PC-3 (cell line): ENCODE measurements around the gene CEP152. TPM values are rescaled to one million over a fixed set of nuclear protein-coding genes. Genes with fewer than 3 reads are reported as not detected.

Experiments used
- ATAC-seq: fragments of 200-7000 bp; cut with Tn5 transposase; 2 replicates; pipeline ENCODE4 v1.9.1; 2020; ENCODE audit warnings: mild to moderate bottlenecking, moderate library complexity
- BruUV-seq: library from RNA; stranded (reverse); fragments of 400-500 nt; replicated peaks from 2 replicates; lab custom pipeline; 2021; lab: Mats Ljungman, UMichigan
- CTCF ChIA-PET: fragments of 300-600 bp; sonication (Branson Sonifier 250); formaldehyde crosslinking; loops from one replicate; lab custom pipeline; 2022; ENCODE audit warnings: antibody characterized with exemption; lab: Charles Lee
- POLR2A ChIA-PET: fragments of 300-600 bp; sonication (Branson Sonifier 250); formaldehyde crosslinking; loops from one replicate; lab custom pipeline; 2022; ENCODE audit warnings: antibody characterized with exemption; ENCODE audit not compliant: unreplicated experiment; lab: Charles Lee
- DNase-seq: peaks from one replicate; pipeline ENCODE4 v3.0.0-alpha.2; 2015
- H2AFZ ChIP-seq: fragments of 300-600 bp; sonication (generic); 2 replicates; pipeline ENCODE4 v1.6.0; 2016; ENCODE audit warnings: antibody characterized with exemption, low read length
- H3F3A ChIP-seq: fragments of 300-600 bp; sonication (generic); one replicate; pipeline ENCODE4 v1.6.0; 2017; ENCODE audit warnings: antibody characterized with exemption, low read length, control low read depth, mild to moderate bottlenecking; ENCODE audit not compliant: unreplicated experiment
- H3K27ac ChIP-seq: fragments of 300-600 bp; sonication (generic); 2 replicates; pipeline ENCODE4 v1.5.1; 2016; ENCODE audit warnings: mild to moderate bottlenecking, low read length
- H3K27me3 ChIP-seq: fragments of 300-600 bp; sonication (generic); 2 replicates; pipeline ENCODE4 v1.6.1; 2016; ENCODE audit warnings: low read length, mixed read lengths
- H3K36me3 ChIP-seq: fragments of 300-600 bp; sonication (generic); 2 replicates; pipeline ENCODE4 v1.6.1; 2016; ENCODE audit warnings: low read depth, mixed run types, low read length, mixed read lengths
- H3K4me1 ChIP-seq: fragments of 300-600 bp; sonication (generic); 2 replicates; pipeline ENCODE4 v1.5.1; 2016; ENCODE audit warnings: low read length; ENCODE audit not compliant: insufficient read depth
- H3K4me2 ChIP-seq: fragments of 300-600 bp; sonication (generic); 2 replicates; pipeline ENCODE4 v1.6.0; 2016; ENCODE audit warnings: low read length
- H3K4me3 ChIP-seq: fragments of 300-600 bp; sonication (generic); 2 replicates; pipeline ENCODE4 v1.5.1; 2016; ENCODE audit warnings: mild to moderate bottlenecking, low read length, mixed read lengths
- H3K79me2 ChIP-seq: fragments of 300-600 bp; sonication (generic); 2 replicates; pipeline ENCODE4 v1.6.1; 2017; ENCODE audit warnings: low read length, mixed read lengths
- H3K9ac ChIP-seq: fragments of 300-600 bp; sonication (generic); 2 replicates; pipeline ENCODE4 v1.6.0; 2016; ENCODE audit warnings: mild to moderate bottlenecking, low read length
- H3K9me2 ChIP-seq: fragments of 300-600 bp; sonication (generic); replicated peaks from 2 replicates; pipeline ENCODE4 v1.6.1; 2016; ENCODE audit warnings: mixed run types, low read length, mixed read lengths
- H3K9me3 ChIP-seq: fragments of 300-600 bp; sonication (generic); 2 replicates; pipeline ENCODE4 v1.6.1; 2016; ENCODE audit warnings: low read length, mixed read lengths
- H4K20me1 ChIP-seq: fragments of 300-600 bp; sonication (generic); 2 replicates; pipeline ENCODE4 v1.6.1; 2016; ENCODE audit warnings: low read length, mixed read lengths
- EZH2 ChIP-seq: fragments of 300-600 bp; sonication (generic); IDR thresholded peaks from one replicate; pipeline ENCODE4 v1.6.1; 2017; ENCODE audit warnings: antibody characterized with exemption, mild to moderate bottlenecking, low read length; ENCODE audit not compliant: unreplicated experiment
- EZH2phosphoT487 ChIP-seq: fragments of 300-600 bp; sonication (generic); IDR thresholded peaks from 2 replicates; pipeline ENCODE4 v1.6.1; 2018; ENCODE audit warnings: mild to moderate bottlenecking, antibody characterized with exemption, low read length, borderline replicate concordance
- intact Hi-C: fragments of 100-400 bp; cut with micrococcal nuclease; formaldehyde crosslinking; loops from 2 replicates; pipeline ENCODE4 v1.9.0; 2023
- total RNA-seq: library from RNA; depleted of rRNA; stranded (reverse); fragments of >200 nt; gene quantifications from 2 replicates; pipeline ENCODE4 v1.2.3, GENCODE V29; 2014
- TF ChIP-seq, protein P1 (sequence below): fragments of 300-600 bp; sonication (generic); conservative IDR thresholded peaks from 2 replicates; pipeline ENCODE4 v1.5.1; 2017; ENCODE audit warnings: antibody characterized with exemption, low read depth, mild to moderate bottlenecking, low read length

The CEP152 gene
- total RNA-seq, 1 experiment from 2014 or later: 7.5 TPM

DNA sequence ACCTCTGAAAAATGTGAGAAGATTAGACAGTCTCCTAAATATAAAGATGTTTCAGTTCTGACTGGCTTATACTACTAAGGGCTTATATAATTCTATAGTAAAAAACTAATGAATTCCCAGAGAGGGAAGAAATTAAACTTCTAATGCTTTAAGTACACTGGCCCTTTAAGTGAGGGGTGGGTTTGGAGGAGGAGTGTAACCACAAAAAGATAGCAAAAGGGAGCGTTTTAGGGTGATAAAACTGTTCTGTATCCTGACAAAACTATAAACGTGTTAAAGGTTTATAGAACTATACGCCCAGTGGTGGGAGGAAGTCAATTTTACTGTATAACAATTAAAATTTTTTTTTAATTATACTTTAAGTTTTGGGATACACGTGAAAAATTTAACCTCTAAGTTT, 45.8 kb downstream of the CEP152 start:
- ATAC-seq: no peak
- CTCF ChIA-PET: no interaction called here
- Histone ChIP-seq H2AFZ (no peak overlapping the region), H3K9me3 (no peaks in the 10 kb centered on the region), H3K4me1 (0 out of 2 replicates have a peak, but pooled peaks cover 3% of the 10 kb centered on the region), H3K36me3 (peaks cover 23% of the 10 kb centered on the region; the same call in 1 of the 2 replicates), H3K27me3 (no peaks in the 10 kb centered on the region), H3K9ac (no peak overlapping the region), H3F3A (no peaks in the 10 kb centered on the region), H4K20me1 (no peaks in the 10 kb centered on the region), H3K9me2 (no peaks in the 10 kb centered on the region), H3K4me2 (no peak overlapping the region), H3K27ac (no peak overlapping the region), H3K79me2 (no peaks in the 10 kb centered on the region), H3K4me3 (no peak overlapping the region)
- BruUV-seq: no TSS peak
- DNase-seq: no peak
- POLR2A ChIA-PET: no interaction called here
- intact Hi-C loops: no loop called here
- TF ChIP-seq, protein P1, sequence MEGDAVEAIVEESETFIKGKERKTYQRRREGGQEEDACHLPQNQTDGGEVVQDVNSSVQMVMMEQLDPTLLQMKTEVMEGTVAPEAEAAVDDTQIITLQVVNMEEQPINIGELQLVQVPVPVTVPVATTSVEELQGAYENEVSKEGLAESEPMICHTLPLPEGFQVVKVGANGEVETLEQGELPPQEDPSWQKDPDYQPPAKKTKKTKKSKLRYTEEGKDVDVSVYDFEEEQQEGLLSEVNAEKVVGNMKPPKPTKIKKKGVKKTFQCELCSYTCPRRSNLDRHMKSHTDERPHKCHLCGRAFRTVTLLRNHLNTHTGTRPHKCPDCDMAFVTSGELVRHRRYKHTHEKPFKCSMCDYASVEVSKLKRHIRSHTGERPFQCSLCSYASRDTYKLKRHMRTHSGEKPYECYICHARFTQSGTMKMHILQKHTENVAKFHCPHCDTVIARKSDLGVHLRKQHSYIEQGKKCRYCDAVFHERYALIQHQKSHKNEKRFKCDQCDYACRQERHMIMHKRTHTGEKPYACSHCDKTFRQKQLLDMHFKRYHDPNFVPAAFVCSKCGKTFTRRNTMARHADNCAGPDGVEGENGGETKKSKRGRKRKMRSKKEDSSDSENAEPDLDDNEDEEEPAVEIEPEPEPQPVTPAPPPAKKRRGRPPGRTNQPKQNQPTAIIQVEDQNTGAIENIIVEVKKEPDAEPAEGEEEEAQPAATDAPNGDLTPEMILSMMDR: no peak
- TF ChIP-seq EZH2phosphoT487: no peak
- TF ChIP-seq EZH2: no peak

DNA sequence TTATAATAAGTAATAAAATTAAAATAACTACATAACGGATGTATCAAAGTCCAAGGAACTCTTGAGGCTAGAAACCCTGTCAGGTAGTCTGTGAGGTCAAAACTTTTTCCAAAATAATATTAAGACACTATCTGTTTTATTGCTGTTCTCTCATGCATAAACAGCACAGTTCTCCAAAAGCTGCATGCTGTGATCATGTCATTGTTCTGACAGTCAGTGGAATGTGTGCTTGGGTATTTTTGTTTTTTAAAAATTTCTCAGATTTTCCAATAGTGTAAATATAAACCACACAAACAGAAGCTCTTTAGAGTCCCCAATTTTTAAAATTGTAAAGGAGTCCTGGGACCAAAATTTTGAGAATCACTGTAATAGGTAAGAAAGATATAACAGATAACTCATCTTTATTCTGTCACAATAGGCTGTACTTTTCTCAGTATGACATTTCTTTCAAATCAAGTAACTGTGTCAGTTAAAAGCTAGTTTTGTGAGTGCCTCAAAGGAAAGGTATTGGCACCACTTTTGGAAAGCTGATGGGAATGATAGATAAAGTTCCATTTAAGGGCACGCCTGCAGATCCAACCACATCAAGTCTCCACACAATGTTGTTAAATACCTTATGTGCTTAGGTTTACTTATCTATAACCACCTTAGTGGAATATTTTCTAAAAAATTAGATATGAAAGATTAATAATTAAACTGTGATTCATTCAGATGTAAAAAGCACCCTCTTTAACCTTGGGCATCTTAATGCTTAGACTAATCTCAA, 49.3 kb downstream of the CEP152 start:
- Histone ChIP-seq H3K79me2 (no peaks in the 10 kb centered on the region), H3K9me2 (no peaks in the 10 kb centered on the region), H3K9me3 (no peaks in the 10 kb centered on the region), H4K20me1 (no peaks in the 10 kb centered on the region), H3K27ac (no peak overlapping the region), H3K27me3 (no peaks in the 10 kb centered on the region), H3K4me2 (no peak overlapping the region), H3F3A (no peaks in the 10 kb centered on the region), H2AFZ (no peak overlapping the region), H3K9ac (no peak overlapping the region), H3K4me3 (no peak overlapping the region), H3K36me3 (peaks cover 17% of the 10 kb centered on the region), H3K4me1 (0 out of 2 replicates have a peak, but pooled peaks cover 3% of the 10 kb centered on the region)
- intact Hi-C loops: no loop called here
- TF ChIP-seq EZH2phosphoT487: no peak
- TF ChIP-seq, protein P1: no peak
- TF ChIP-seq EZH2: no peak
- ATAC-seq (no peak), DNase-seq (no peak)
- CTCF ChIA-PET: interaction anchor here (0.6 kb wide), 1 partner anchor 42 kb away, joined by 3 read pairs; no protein-coding TSS in a partner anchor
- POLR2A ChIA-PET: no interaction called here
- no TSS peak for BruUV-seq

DNA sequence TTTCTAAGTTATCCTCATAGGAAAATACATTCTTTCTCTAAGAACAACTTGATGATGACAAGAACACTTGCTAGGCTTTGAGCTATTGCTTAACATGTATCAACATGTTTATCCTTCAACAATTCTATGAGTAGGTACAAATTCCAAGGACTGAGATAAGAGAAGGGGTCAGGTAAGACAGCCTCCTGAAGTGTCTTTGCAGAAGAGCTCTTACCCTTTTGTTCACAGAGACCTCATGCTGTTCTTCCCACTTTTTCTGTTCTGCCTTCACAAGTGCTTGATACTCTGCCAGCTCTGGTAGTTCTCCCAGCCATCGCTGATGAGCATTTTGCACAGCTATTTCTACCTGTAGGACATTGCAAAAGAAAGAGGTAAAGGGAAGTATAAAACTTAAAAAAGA, 50.9 kb downstream of the CEP152 start:
- Histone ChIP-seq H3F3A (no peaks in the 10 kb centered on the region), H3K9me2 (no peaks in the 10 kb centered on the region), H3K27me3 (no peaks in the 10 kb centered on the region), H3K9ac (no peak overlapping the region), H4K20me1 (no peaks in the 10 kb centered on the region), H3K36me3 (peaks cover 18% of the 10 kb centered on the region), H3K79me2 (no peaks in the 10 kb centered on the region), H3K4me3 (no peak overlapping the region), H2AFZ (no peak overlapping the region), H3K4me2 (no peak overlapping the region), H3K9me3 (no peaks in the 10 kb centered on the region), H3K4me1 (no peaks in the 10 kb centered on the region; the same call in 1 of the 2 replicates), H3K27ac (no peak overlapping the region)
- ChIA-PET CTCF (no interaction called here), POLR2A (no interaction called here)
- intact Hi-C loops: no loop called here
- no peak for TF ChIP-seq EZH2
- DNase-seq (no peak), ATAC-seq (no peak)
- BruUV-seq: no TSS peak
